Stomach (tissue), 4 donors: ENCODE data around the gene CHERP.

Experiments used
- EP300 ChIP-seq: sonication (generic); formaldehyde crosslinking; IDR thresholded peaks from one replicate; pipeline ENCODE4 v1.6.1; 2017; ENCODE audit warnings: antibody characterized with exemption
- POLR2A ChIP-seq, 4 donors: fragments of 450-650 bp; IDR thresholded peaks; one replicate each; pipeline ENCODE4 v1.6.1; 2016; ENCODE audit warnings: antibody characterized with exemption in 4 of 4, control low read depth in 2 of 4, mild to moderate bottlenecking in 1 of 4, moderate library complexity in 1 of 4
- POLR2AphosphoS5 ChIP-seq, 3 donors: sonication (generic); formaldehyde crosslinking; IDR thresholded peaks; one replicate each; pipeline ENCODE4 v1.6.1; 2016; ENCODE audit warnings: antibody characterized with exemption in 3 of 3
- TF ChIP-seq, protein P1 (sequence below), 7 experiments: fragments of 450-650 bp in 4 of 7; fragments of 200-600 bp in 3 of 7; sonication (generic) in 3 of 7; IDR thresholded peaks; one replicate each; pipeline ENCODE4 v1.5.1; 2016 to 2019; ENCODE audit warnings: antibody characterized with exemption in 7 of 7, control low read depth in 2 of 7, mild to moderate bottlenecking in 1 of 7

- TF ChIP-seq EP300, result no peak
- TF ChIP-seq, protein P1, sequence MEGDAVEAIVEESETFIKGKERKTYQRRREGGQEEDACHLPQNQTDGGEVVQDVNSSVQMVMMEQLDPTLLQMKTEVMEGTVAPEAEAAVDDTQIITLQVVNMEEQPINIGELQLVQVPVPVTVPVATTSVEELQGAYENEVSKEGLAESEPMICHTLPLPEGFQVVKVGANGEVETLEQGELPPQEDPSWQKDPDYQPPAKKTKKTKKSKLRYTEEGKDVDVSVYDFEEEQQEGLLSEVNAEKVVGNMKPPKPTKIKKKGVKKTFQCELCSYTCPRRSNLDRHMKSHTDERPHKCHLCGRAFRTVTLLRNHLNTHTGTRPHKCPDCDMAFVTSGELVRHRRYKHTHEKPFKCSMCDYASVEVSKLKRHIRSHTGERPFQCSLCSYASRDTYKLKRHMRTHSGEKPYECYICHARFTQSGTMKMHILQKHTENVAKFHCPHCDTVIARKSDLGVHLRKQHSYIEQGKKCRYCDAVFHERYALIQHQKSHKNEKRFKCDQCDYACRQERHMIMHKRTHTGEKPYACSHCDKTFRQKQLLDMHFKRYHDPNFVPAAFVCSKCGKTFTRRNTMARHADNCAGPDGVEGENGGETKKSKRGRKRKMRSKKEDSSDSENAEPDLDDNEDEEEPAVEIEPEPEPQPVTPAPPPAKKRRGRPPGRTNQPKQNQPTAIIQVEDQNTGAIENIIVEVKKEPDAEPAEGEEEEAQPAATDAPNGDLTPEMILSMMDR (IDR thresholded peaks at IDR 0.05), result no peak
- TF ChIP-seq POLR2AphosphoS5 (IDR thresholded peaks at IDR 0.05), result no peak
- no peak for TF ChIP-seq POLR2A (IDR thresholded peaks at IDR 0.05)
Observed at GRCh38 chr19:16470541-16470910, 71.7 kb downstream of the CHERP start.
